GM12878 (cell line): ENCODE data around the gene R3HDM2. TPM values are rescaled to one million over a fixed set of nuclear protein-coding genes. Genes with fewer than 3 reads are reported as not detected.

Source experiments
- ATAC-seq: fragments of 200-7000 bp; cut with Tn5 transposase; 3 replicates; pipeline ENCODE4 v1.9.1; 2020; ENCODE audit warnings: mild to moderate bottlenecking, moderate library complexity
- BruUV-seq: library from RNA; stranded (reverse); fragments of 400-500 nt; replicated peaks from 2 replicates; lab custom pipeline; 2021; lab: Mats Ljungman, UMichigan
- CTCF ChIA-PET: fragments of 300-600 bp; sonication (Branson Sonifier 250); formaldehyde crosslinking; extraction: SDS; loops from one replicate; lab custom pipeline; 2021; ENCODE audit warnings: inconsistent platforms; lab: Yijun Ruan, JAX
- POLR2A ChIA-PET: fragments of 350-600 bp; formaldehyde crosslinking; extraction: SDS; loops from one replicate; lab custom pipeline; 2021; ENCODE audit warnings: inconsistent platforms; lab: Charles Lee
- RAD21 ChIA-PET: fragments of 300-600 bp; sonication (Branson Sonifier 250); formaldehyde crosslinking; loops from one replicate; lab custom pipeline; 2023; ENCODE audit warnings: antibody characterized with exemption; ENCODE audit not compliant: unreplicated experiment; lab: Charles Lee
- SMC1A ChIA-PET: fragments of 300-600 bp; sonication (Branson Sonifier 250); formaldehyde crosslinking; loops from one replicate; lab custom pipeline; 2023; ENCODE audit not compliant: unreplicated experiment, uncharacterized antibody; lab: Charles Lee
- DNase-seq: peaks from one replicate; pipeline ENCODE4 v3.0.0-alpha.2; 2011; ENCODE audit warnings: low read depth, low spot score
- FAIRE-seq: peaks from 3 replicates; lab custom pipeline; 2011; peaks lifted over from hg19 to GRCh38; lab: Jason Lieb, UNC
- H2AFZ ChIP-seq: 2 replicates; pipeline ENCODE4 v1.6.0; 2011; ENCODE audit warnings: low read depth, low read length, control low read depth; ENCODE audit not compliant: control insufficient read depth
- H3K27ac ChIP-seq: 2 replicates; pipeline ENCODE4 v1.5.1; 2011; ENCODE audit warnings: control low read depth; ENCODE audit not compliant: control insufficient read depth, insufficient read depth
- H3K27me3 ChIP-seq, 2 experiments: replicated peaks in 1 of 2; 2 replicates each; pipeline versions ENCODE4 v1.6.0 to v1.6.1; 2011; ENCODE audit warnings: low read length in 1 of 2; ENCODE audit not compliant: control insufficient read depth in 2 of 2, insufficient read depth in 2 of 2
- H3K36me3 ChIP-seq, 2 experiments: 2 replicates each; pipeline ENCODE4 v1.5.1; 2011; ENCODE audit warnings: low read length in 1 of 2; ENCODE audit not compliant: control insufficient read depth in 2 of 2, insufficient read depth in 2 of 2
- H3K4me1 ChIP-seq: 2 replicates; pipeline ENCODE4 v1.6.1; 2011; ENCODE audit warnings: mild to moderate bottlenecking, low read length, moderate library complexity, mixed read lengths; ENCODE audit not compliant: control insufficient read depth, insufficient read depth
- H3K4me2 ChIP-seq: 2 replicates; pipeline ENCODE4 v1.6.0; 2011; ENCODE audit warnings: control low read depth; ENCODE audit not compliant: control insufficient read depth, insufficient read depth
- H3K4me3 ChIP-seq: fragments of 200-600 bp; sonication (generic); 2 replicates; pipeline ENCODE4 v1.5.1; 2016
- H3K79me2 ChIP-seq: 2 replicates; pipeline ENCODE4 v1.6.0; 2011; ENCODE audit warnings: low read length; ENCODE audit not compliant: control insufficient read depth, insufficient read depth
- H3K9ac ChIP-seq: 2 replicates; pipeline ENCODE4 v1.8.0; 2011; ENCODE audit warnings: low read length, control low read depth, mixed read lengths; ENCODE audit not compliant: control insufficient read depth, insufficient read depth
- H3K9me3 ChIP-seq: replicated peaks from 3 replicates; pipeline ENCODE4 v1.5.1; 2011; ENCODE audit warnings: mild to moderate bottlenecking, low read length; ENCODE audit not compliant: control insufficient read depth, insufficient read depth
- H4K20me1 ChIP-seq: 2 replicates; pipeline ENCODE4 v1.6.0; 2011; ENCODE audit not compliant: control insufficient read depth, insufficient read depth
- ELK1 ChIP-seq: IDR thresholded peaks from 2 replicates; pipeline ENCODE4 v1.6.1; 2012; ENCODE audit warnings: low read depth, low read length, improper control_type of control experiment
- EZH2 ChIP-seq: IDR thresholded peaks from 2 replicates; pipeline ENCODE4 v1.6.1; 2012; ENCODE audit warnings: low read depth, mild to moderate bottlenecking, control low read depth, inconsistent platforms, low read length, borderline replicate concordance; ENCODE audit not compliant: control insufficient read depth
- FOXK2 ChIP-seq: fragments of 450-650 bp; IDR thresholded peaks from 2 replicates; pipeline ENCODE4 v1.6.1; 2017; ENCODE audit warnings: mild to moderate bottlenecking, moderate library complexity
- HCFC1 ChIP-seq: fragments of 150-350 bp; IDR thresholded peaks from 2 replicates; pipeline ENCODE4 v1.6.1; 2014; ENCODE audit warnings: low read length
- IKZF1 ChIP-seq: fragments of 450-650 bp; conservative IDR thresholded peaks from 2 replicates; pipeline ENCODE4 v1.6.1; 2017; ENCODE audit warnings: antibody characterized with exemption, mild to moderate bottlenecking
- MTA3 ChIP-seq: IDR thresholded peaks from 2 replicates; pipeline ENCODE4 v1.6.1; 2012; ENCODE audit warnings: low read length, inconsistent platforms, borderline replicate concordance
- NBN ChIP-seq: fragments of 450-650 bp; IDR thresholded peaks from 2 replicates; pipeline ENCODE4 v1.6.1; 2016
- PAX8 ChIP-seq: fragments of 450-650 bp; IDR thresholded peaks from 2 replicates; pipeline ENCODE4 v1.6.1; 2017; ENCODE audit warnings: mild to moderate bottlenecking, moderate library complexity
- POLR2A ChIP-seq: IDR thresholded peaks from 2 replicates; pipeline ENCODE4 v1.6.1; 2011; ENCODE audit warnings: low read depth, mild to moderate bottlenecking, low read length
- RB1 ChIP-seq: fragments of 450-650 bp; formaldehyde crosslinking; IDR thresholded peaks from 2 replicates; pipeline ENCODE4 v1.6.1; 2017; ENCODE audit warnings: mild to moderate bottlenecking, borderline replicate concordance
- SPI1 ChIP-seq: IDR thresholded peaks from 2 replicates; pipeline ENCODE4 v1.6.1; 2011; ENCODE audit warnings: low read depth, mild to moderate bottlenecking, low read length, moderate library complexity, borderline replicate concordance; ENCODE audit not compliant: insufficient read depth
- TCF7 ChIP-seq: IDR thresholded peaks from 2 replicates; pipeline ENCODE4 v1.6.1; 2014; ENCODE audit warnings: antibody characterized with exemption, borderline replicate concordance
- ZBTB11 ChIP-seq: fragments of 450-650 bp; formaldehyde crosslinking; IDR thresholded peaks from 2 replicates; pipeline ENCODE4 v1.5.0; 2022; ENCODE audit warnings: mild to moderate bottlenecking, missing genetic modification characterization
- ZNF274 ChIP-seq: IDR thresholded peaks from one replicate; pipeline ENCODE4 v1.8.0; 2011; ENCODE audit not compliant: insufficient read length, insufficient read depth
- ZNF622 ChIP-seq: fragments of 450-650 bp; IDR thresholded peaks from 2 replicates; pipeline ENCODE4 v1.6.1; 2017; ENCODE audit warnings: mild to moderate bottlenecking, inconsistent platforms
- WGBS: methylation state at CpG from one replicate; pipeline ENCODE4 v1.1.6; 2016; ENCODE audit warnings: low lambda C conversion rate; ENCODE audit not compliant: insufficient replicate concordance, insufficient coverage; ENCODE audit errors: missing lambda C conversion rate; 5-methylcytosine and 5-hydroxymethylcytosine counted together
- in situ Hi-C: fragments of 300-500 bp; cut with MboI; formaldehyde crosslinking; loops from 9 replicates; pipeline ENCODE4 v1.14.3; 2018; ENCODE audit warnings: mixed read lengths
- intact Hi-C: fragments of 100-400 bp; cut with micrococcal nuclease; formaldehyde crosslinking; loops from one replicate; pipeline ENCODE4 v1.14.2; 2022; ENCODE audit not compliant: unreplicated experiment
- polyA plus RNA-seq, 11 experiments: library from polyadenylated mRNA; depleted of rRNA in 4 of 11; unstranded in 6 of 11; stranded (reverse) in 5 of 11; fragments of >200 nt; fragmentation: Nextera tagmentation in 4 of 11; fragmentation: Illumina TruSeq in 1 of 11; extraction: Ambion mirVana in 4 of 11; extraction: Trizol in 1 of 11; gene quantifications; 1 replicate in 1 of 11; 2 replicates in 10 of 11; pipeline versions ENCODE4 v1.2.1 to v1.2.3, GENCODE V29; 2011 to 2016; ENCODE audit warnings: inconsistent platforms in 2 of 11, missing spikeins in 2 of 11, low read depth in 1 of 11
- total RNA-seq, 4 experiments: library from RNA; depleted of rRNA in 3 of 4; stranded (reverse); fragments of >200 nt in 3 of 4; fragmentation: Illumina TruSeq in 1 of 4; extraction: Trizol in 1 of 4; gene quantifications; 2 replicates each; pipeline versions ENCODE4 v1.2.1 to v1.2.3, GENCODE V29; 2013 to 2021

Gene R3HDM2
- total and polyA plus RNA-seq, 10 of the 15 experiments (the other 5 are each of a cell fraction or from before 2014, with no cell fraction given): 4.6 to 26.1 (median 11.2) TPM

- FAIRE-seq: no peak
- no peak for ATAC-seq
- Histone ChIP-seq H3K4me2 (no peak overlapping the region), H3K79me2 (no peaks in the 10 kb centered on the region), H3K9me3 (no peaks in the 10 kb centered on the region), H3K27me3 (peaks cover 0 to 2% of the 10 kb centered on the region in 2 experiments; a peak in 2 of 4 replicates), H3K36me3 (no peaks in the 10 kb centered on the region), H4K20me1 (no peaks in the 10 kb centered on the region), H3K4me1 (no peaks in the 10 kb centered on the region), H2AFZ (no peak overlapping the region), H3K27ac (no peak overlapping the region), H3K9ac (no peak overlapping the region), H3K4me3 (no peak overlapping the region)
- POLR2A ChIA-PET: no interaction called here
- intact Hi-C loops: no loop called here
- TF ChIP-seq FOXK2: no peak
- TF ChIP-seq PAX8: no peak
- TF ChIP-seq IKZF1: no peak
- TF ChIP-seq NBN: no peak
- no peak for TF ChIP-seq SPI1
- no peak for TF ChIP-seq ZNF622
- TF ChIP-seq EZH2: no peak
- no peak for TF ChIP-seq ZBTB11 (CRISPR knock-in tag)
- TF ChIP-seq RB1: no peak
- TF ChIP-seq MTA3: no peak
- no peak for TF ChIP-seq HCFC1
- no peak for TF ChIP-seq POLR2A
- no peak for TF ChIP-seq ELK1
- TF ChIP-seq TCF7: no peak
- TF ChIP-seq ZNF274: no peak
- WGBS: 54% methylated on average over 8 of the region's 8 CpGs
- SMC1A ChIA-PET: no interaction called here
- CTCF ChIA-PET: no interaction called here
- in situ Hi-C loops: loop anchor here (5.0 kb wide), 1 partner anchor 37 kb away; no protein-coding TSS in a partner anchor
- RAD21 ChIA-PET: no interaction called here
- no peak for DNase-seq
- no TSS peak for BruUV-seq
Observed at GRCh38 chr12:57209916-57210315, 220.9 kb downstream of the R3HDM2 start.
